ENCODE results near the gene LILRA2.
"Not testable (repeated sequence)": the region's sequence is repeated elsewhere in the genome, so short reads cannot be mapped to it uniquely, and the experiment has no call there.

The LILRA2 gene

GRCh38 chr19:54571715-54572615, 1.6 kb upstream of the LILRA2 start:
- not testable (repeated sequence) for DNase-seq (ENCODE audit: low read depth)

GRCh38 chr19:54572696-54573311, 786 bp upstream of the LILRA2 start:
- DNase-seq (ENCODE audit: low read depth): no peak

GRCh38 chr19:54574051-54574450, 461 bp downstream of the LILRA2 start:
- DNase-seq (ENCODE audit: low read depth): no peak

GRCh38 chr19:54574527-54575056, 1.0 kb downstream of the LILRA2 start:
- DNase-seq (ENCODE audit: low read depth): no peak

GRCh38 chr19:54575205-54575604, 1.6 kb downstream of the LILRA2 start:
- DNase-seq (ENCODE audit: low read depth): not testable (repeated sequence)

GRCh38 chr19:54576411-54576976, 2.9 kb downstream of the LILRA2 start:
- no peak for DNase-seq (ENCODE audit: low read depth)

GRCh38 chr19:54577334-54577733, 3.7 kb downstream of the LILRA2 start:
- DNase-seq (ENCODE audit: low read depth): no peak

GRCh38 chr19:54578268-54578667, 4.7 kb downstream of the LILRA2 start:
- not testable (repeated sequence) for DNase-seq (ENCODE audit: low read depth)

GRCh38 chr19:54586397-54586796, 12.8 kb downstream of the LILRA2 start:
- DNase-seq (ENCODE audit: low read depth): no peak

- no peak for DNase-seq (ENCODE audit: low read depth)
These were observed 13.4 kb downstream of the LILRA2 start for GRCh38 chr19:54587026-54587425.

- not testable (repeated sequence) for DNase-seq (ENCODE audit: low read depth)
These were observed 19.9 kb downstream of the LILRA2 start, which contains the start of gene LILRA1 for GRCh38 chr19:54593445-54593844. Gene LILRA1, plus strand, starts transcription at chr19:54593632. Its CDS starts 613 bp downstream, at chr19:54594245.

GRCh38 chr19:54593931-54594626, 20.5 kb downstream of the LILRA2 start:
- DNase-seq (ENCODE audit: low read depth): not testable (repeated sequence)

GRCh38 chr19:54594737-54595136, 21.1 kb downstream of the LILRA2 start:
- no peak for DNase-seq (ENCODE audit: low read depth)

GRCh38 chr19:54595680-54596436, 22.3 kb downstream of the LILRA2 start:
- not testable (repeated sequence) for DNase-seq (ENCODE audit: low read depth)

- no peak for DNase-seq (ENCODE audit: low read depth)
These were observed 26.6 kb downstream of the LILRA2 start for GRCh38 chr19:54600212-54600611.

GRCh38 chr19:54606230-54606629, 32.6 kb downstream of the LILRA2 start:
- DNase-seq (ENCODE audit: low read depth): no peak

GRCh38 chr19:54606891-54607784, 33.5 kb downstream of the LILRA2 start:
- no peak for DNase-seq (ENCODE audit: low read depth)

GRCh38 chr19:54607785-54608150, 34.2 kb downstream of the LILRA2 start:
- no peak for DNase-seq (ENCODE audit: low read depth)

GRCh38 chr19:54608205-54608604, 34.6 kb downstream of the LILRA2 start:
- DNase-seq (ENCODE audit: low read depth): no peak

- no peak for DNase-seq (ENCODE audit: low read depth)
These were observed 35.2 kb downstream of the LILRA2 start for GRCh38 chr19:54608792-54609191.
